ENCODE results near the gene UBE2U.

Gene UBE2U, protein sequence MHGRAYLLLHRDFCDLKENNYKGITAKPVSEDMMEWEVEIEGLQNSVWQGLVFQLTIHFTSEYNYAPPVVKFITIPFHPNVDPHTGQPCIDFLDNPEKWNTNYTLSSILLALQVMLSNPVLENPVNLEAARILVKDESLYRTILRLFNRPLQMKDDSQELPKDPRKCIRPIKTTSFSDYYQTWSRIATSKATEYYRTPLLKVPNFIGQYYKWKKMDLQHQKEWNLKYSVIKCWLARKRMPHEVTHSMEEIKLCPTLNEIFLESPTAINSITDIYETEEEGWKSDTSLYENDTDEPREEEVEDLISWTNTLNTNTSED

DNA sequence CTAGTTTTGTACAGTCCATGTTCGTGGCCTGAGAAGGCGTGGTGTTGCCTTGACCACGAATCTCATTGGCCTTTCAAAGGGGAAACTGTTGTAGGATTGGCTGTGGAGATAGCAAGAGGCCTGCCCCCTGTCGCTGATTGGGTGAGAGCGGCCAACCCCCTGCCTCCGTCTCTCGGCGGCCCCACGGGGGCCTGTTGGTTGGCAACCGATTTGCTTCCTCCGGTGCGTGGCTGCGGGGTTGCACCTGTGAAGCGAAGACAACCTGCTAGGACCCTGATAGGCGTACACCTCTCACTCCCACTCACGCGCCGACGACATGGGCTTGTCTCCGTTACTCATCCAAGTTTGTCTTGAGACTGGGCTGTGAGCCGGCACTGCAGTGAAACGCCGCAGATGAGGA, at the start of gene UBE2U:
Gene UBE2U (plus strand): TSS at position 204 of the 400 bp plus-strand sequence. CDS start 428 bp downstream, outside the sequence.
- no peak for DNase-seq

GRCh38 chr1:64155278-64155677, 48.1 kb upstream of the UBE2U start:
- no peak for DNase-seq

GRCh38 chr1:64161357-64161941, 42.0 kb upstream of the UBE2U start:
- DNase-seq = no peak

DNA sequence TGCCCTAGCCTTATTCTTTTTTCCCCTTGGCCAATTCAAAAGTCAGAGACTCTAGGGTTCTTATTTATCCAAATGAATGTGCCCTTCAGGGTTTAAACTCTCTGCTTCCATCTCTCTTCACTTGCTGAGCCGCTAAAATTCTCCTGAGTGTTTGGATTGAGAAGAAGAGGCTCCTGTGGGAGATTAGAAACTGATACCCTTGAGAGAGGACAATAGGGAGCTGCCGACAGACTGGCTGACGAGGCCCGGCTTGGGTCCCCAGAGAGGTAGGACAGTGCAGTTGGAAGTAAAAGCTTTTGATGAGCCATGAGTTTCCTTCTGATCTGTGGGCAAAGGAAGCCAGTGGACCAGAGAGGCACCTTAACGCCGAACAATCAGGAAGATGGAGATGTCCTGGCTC, 41.3 kb upstream of the UBE2U start:
- DNase-seq = no peak

GRCh38 chr1:64162804-64163203, 40.6 kb upstream of the UBE2U start:
- DNase-seq = no peak

- no peak for DNase-seq
Observed at GRCh38 chr1:64163431-64163830, 40.0 kb upstream of the UBE2U start.

- no peak for DNase-seq
Observed at GRCh38 chr1:64163970-64164369, 39.5 kb upstream of the UBE2U start.

- no peak for DNase-seq
Observed at GRCh38 chr1:64166629-64167028, 36.8 kb upstream of the UBE2U start.

DNA sequence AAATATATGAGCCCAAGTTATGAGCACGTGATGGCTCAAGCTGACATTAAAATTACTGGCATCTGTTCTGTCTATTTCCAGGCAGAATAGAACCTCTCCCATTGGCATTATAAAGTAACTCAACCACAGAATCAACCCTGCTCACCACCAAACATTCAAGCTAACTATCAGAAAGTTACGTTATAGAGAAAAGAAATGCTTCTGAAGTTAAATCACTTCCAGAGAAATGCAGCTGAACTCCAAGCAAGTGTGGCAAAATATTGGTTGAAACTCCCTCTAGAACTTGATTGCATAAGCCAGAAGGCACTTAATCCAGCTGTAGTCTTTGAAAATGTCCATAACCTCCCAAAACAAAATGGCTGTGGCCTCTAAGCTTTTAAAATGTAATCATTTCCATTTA, 36.2 kb upstream of the UBE2U start:
- DNase-seq = no peak

GRCh38 chr1:64171246-64171645, 32.2 kb upstream of the UBE2U start:
- no peak for DNase-seq

GRCh38 chr1:64171797-64172281, 31.6 kb upstream of the UBE2U start:
- DNase-seq = no peak

DNA sequence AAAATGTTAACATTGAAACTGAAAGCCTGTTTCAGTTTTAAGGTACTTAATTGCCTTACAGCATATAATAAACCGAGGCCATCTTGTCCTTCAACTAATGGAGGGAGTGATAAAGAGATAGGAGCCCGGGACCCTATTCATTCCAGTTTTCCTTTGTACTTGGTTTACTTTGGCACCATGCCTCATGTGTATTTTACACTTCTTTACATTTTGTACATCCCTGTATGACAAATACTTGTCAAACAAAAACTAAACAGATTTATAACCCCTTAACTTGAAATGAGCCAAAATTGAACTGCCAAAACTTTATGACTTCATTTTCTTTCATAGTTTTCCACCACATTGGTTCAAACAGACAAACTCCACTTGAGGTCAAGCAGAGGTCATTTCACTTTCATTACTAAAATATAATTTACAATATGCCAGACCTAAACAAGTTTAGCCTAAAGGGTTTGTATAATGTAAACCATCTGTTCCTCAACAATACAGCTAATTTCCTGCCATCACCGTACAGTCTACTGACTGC, 30.9 kb upstream of the UBE2U start:
- no peak for DNase-seq

GRCh38 chr1:64173336-64173940, 30.0 kb upstream of the UBE2U start:
- no peak for DNase-seq

DNA sequence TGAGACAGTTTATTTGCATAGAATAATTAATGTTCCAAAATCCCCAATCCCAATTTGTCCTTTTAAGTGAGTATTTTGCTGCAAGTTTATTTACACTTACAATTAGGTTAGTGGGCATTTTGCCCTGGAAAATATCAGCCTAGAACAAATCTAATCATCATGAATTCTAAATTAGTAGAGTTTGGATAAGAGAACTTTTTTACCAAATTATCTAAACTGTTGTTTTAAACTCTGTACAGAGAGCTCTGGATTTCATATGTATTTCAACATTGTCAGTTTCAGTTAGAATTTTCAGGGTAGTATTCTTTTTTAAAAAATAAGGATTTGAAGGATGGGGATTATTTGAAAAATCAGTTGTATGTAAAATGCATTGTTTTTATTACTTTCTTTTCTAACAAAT, 27.8 kb upstream of the UBE2U start:
- no peak for DNase-seq

- no peak for DNase-seq
Observed at GRCh38 chr1:64176659-64177058, 26.8 kb upstream of the UBE2U start.

GRCh38 chr1:64179588-64179987, 23.8 kb upstream of the UBE2U start:
- no peak for DNase-seq

- DNase-seq = no peak
Observed at GRCh38 chr1:64182207-64182606, 21.2 kb upstream of the UBE2U start.

DNA sequence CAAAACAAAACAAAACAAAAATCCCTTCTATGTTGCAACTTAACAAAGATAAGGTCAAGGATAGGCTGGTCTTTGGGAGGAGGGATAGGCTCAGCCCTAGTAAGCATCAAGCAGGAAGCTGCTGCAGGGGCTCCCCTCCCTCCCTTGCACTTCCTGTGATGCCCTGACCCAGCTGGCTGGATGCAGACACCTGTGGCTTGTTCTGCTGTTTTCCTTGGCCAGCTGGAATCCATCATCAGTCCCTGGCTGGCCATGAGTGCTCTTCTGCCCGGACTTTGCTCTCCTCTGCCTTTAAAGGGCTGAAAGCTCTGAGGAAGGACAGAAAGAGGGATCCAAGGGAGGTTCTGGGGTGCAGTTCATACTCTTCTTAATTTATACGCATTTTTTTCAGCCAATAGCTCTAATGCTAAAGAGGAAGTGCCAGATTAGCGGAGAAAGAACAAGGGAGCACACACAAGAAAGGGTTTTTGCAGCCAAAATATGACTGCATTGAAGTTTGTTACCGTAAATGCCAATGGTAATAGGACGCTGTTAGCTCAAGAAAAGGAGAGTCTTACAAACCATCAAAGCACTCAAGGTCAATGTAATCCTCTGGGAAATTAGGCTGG, 19.9 kb upstream of the UBE2U start:
- no peak for DNase-seq

DNA sequence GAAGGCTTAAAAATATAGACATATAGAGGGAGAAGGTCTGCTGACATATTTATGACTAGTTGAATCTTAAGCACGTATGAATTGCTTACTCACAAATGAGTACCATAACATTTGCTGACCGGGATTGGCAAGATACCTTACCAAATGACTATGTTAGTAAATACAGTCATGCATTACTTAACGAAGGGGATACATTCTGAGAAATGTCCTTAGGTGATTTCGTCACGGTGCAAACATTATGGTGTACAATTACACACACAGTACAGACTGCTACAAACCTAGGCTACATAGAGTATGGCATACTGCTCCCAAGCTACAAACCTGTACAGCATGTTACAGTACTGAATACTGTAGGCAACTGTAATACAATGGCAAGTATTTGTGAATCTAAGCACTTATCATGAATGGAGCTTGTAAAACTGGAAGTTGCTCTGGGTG, 19.4 kb upstream of the UBE2U start:
- DNase-seq = no peak

DNA sequence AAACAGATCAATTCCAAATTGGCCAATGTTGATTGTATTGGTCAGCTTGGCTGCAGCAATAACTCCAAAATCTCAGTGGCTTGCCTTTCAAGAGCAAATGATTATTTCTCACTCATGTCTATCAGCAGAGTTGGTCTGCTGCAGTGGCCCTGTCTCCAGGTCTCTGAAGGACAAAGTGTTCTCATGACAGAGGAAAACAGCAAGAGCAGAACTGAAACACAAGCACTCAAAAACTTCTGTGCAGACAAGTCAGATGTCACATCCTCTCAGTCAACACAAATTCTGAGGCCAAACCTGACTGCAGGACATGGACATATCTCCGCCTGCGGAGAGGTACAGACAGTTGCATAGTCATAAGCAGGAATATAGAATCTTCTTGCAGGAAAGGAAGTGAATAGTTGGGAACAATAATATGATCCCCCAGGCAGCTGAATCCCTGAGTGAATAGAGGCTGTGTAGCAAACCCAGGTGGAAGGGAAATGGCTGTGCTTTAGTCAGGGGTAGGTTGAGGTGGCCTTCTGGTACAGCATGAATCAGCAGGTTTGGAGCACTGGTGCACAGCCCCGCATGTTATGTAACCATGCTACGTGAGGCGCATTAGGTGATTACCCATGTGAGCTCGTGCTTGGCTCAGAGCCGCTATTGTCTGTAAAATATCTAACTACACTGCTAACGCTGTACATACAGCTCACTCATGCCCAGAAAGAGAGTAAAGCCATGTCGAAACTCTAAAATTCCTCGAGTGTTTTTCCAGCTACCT, 17.1 kb upstream of the UBE2U start:
- no peak for DNase-seq

- no peak for DNase-seq
Observed at GRCh38 chr1:64186898-64187280, 16.5 kb upstream of the UBE2U start.

DNA sequence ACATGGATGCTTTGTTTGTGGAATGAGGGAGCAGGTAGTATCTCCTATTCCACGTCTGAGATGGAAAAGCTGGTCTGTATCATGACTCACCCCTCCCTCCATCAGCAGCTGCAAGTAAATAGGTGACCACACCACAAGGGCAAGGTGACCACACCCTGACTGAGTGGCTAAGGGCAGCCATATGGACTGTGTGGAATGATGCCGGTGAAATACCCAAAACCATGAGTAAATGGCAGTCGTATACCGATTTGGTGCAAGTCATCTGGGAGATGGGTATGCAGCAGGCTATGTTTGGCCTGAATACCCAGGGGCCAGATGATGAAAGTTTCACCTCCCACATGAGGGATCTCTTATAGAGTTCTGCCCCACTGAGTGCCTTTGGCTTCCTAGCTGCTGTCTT, 15.8 kb upstream of the UBE2U start:
- DNase-seq = no peak

GRCh38 chr1:64192290-64192689, 11.1 kb upstream of the UBE2U start:
- DNase-seq = no peak

Data from activated naive CD4-positive, alpha-beta T cell (primary cell).